GM18526 (cell line): ENCODE results near the gene THBS4.

Source experiments
- POLR2A ChIP-seq: IDR thresholded peaks from 3 replicates; pipeline ENCODE4 v1.6.1; 2011; ENCODE audit not compliant: insufficient read length; ENCODE audit errors: extremely low read depth

THBS4 gene

GRCh38 chr5:80119372-80119771 lies 84.2 kb downstream of the THBS4 start:
- TF ChIP-seq POLR2A = no peak

- no peak for TF ChIP-seq POLR2A
Measured at GRCh38 chr5:80122579-80122978, 87.4 kb downstream of the THBS4 start.

DNA sequence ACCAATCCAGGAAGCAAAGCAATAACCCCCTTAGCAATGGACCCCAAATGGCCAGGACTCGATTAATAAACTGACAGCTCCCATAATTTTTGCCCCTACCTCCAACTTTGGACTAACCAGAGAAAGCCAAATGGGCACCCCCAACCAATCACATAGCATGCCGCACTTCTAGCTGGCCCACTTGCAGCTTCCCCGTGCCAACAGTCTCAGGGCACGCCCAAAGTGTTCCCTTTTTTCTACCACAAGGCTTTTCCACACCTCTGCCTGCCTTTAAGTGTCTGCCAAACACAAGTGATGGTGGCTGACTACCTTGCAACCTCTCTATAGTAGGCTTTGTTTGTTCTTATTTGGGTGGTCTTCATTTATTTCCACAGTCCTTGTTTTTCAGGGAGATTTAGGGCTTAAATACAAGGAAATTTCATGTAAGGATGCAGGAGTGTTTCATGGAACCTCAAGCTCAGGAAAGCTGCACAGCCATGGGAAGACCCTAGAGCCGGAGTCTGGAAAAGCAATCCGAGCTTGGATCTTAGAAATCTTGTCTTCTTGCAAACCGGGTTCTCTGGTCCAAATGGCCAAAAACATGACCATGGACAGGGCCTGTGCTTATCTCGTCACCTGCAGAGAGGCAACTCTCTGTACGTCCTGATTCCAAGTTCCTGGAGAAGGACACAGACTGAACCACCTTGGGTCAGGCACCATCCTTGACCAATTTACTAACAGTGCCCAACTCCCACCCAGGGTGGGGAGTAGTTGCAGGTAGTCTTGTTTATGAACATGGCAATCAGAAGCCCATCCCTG lies 89.2 kb downstream of the THBS4 start:
- TF ChIP-seq POLR2A = no peak

DNA sequence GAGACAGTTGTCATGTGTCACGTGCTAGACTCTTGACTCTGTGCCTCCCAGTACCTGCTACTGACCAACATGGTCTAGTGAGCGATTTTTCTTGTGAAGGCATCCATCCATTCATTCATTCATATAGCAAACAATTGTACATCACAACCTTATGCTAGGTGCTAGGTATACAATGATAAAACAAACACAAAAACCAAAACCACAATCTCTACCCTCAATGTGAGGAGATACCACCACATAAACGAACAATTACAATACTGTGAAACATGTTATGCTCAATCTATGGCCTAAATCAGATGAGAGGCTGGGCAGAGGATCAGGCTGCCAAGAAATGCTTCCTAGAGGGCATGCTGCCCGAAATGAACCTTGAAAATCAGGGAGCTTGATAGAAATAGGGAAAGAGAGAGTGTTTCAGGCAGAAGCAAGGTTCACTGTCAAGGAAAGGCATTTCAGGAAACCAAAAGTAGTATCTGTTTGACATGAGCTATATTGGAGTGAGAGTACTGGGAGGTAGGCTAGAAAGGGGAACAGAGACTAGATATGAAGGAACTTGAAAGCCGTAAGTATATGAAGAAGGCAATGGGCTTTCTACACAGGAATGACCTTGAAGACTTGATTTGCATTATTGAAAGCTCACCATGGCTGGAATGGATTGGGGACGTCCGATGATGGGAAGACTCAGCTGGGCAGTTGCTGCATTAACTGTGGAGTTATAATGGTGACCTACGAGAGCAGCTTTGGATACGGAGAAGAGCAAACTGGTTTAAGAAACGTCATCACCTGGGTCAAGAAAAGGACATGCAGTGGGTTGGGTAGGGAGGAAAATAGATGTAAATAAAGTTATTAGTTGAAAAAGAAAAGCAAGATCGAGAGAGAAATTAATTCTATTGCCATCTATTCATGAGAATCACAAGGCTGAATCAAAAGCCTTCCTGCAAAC lies 90.1 kb downstream of the THBS4 start:
- TF ChIP-seq POLR2A = no peak

DNA sequence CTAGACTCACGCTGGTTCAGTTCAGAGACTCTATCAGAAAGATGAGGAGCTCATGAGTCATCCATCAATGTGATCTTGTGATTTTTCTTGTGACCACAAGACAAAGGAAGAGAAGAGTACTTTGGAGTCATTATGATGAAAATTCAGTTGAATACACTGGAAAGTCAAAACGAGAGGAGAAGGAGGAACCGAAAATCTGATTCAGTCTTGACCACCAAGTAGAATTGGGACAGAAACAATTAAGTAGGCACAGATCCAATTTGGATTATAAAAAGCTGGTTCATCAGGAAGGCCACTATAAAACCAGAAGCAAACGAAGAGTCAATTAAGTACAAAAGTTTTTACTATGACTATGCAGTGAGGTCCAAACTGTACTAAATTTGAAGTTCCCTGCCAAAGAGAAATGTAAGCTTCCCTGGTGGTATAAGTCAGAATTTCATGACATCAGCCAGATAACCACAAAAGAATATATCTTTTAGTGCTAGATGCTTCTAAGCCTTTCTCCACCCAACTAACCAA lies 90.9 kb downstream of the THBS4 start:
- no peak for TF ChIP-seq POLR2A

GRCh38 chr5:80127116-80127552 lies 92.0 kb downstream of the THBS4 start:
- TF ChIP-seq POLR2A = no peak

DNA sequence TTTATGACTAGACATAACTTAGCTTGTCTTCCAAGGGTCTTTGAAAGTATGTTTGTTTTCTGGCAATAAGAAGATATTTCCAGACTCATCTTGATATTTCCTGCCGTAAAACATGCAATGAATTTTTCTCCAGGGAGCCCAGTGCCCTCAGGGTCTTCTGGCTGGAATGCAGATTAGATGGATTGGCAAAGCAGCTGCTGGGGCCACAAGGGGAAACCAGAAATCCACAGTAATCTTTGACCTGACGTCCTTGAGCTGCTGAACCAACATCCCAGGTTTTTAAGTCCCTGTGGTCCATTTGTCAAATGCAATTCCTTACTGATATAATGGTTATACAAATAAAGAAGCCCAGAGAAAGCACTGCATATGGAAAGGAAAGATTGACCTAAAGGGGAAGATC lies 93.0 kb downstream of the THBS4 start:
- TF ChIP-seq POLR2A = no peak

- TF ChIP-seq POLR2A = no peak
Measured at GRCh38 chr5:80129146-80129545, 94.0 kb downstream of the THBS4 start.
